ENCODE data around the gene SMTNL2.

DNA sequence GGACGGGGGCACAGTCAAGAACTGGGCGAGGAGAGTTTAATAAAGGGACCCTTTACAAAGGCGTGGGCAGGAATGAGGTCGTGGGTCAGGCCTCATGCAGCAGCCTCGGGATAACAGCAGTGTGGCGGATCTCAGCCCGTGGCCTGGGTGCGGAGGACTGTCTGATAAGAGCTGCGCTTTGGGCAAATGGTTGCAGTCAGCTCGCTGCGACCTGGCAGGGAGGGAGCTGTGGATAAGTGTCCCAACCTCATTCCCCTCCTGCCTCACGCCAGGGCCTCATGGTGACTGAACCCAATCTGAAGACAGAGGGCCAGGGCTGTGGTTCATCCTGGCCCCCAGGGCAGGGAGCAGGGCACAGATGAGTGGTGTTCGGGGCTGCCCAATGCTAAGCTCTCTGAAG lies 13.6 kb downstream of the SMTNL2 start:
- TF ChIP-seq CTCF (IDR thresholded peaks at IDR 0.05) (no peak), POLR2A (IDR thresholded peaks at IDR 0.05) (no peak), POLR2AphosphoS5 (IDR thresholded peaks at IDR 0.05) (no peak)
